Neural crest cell (in vitro differentiated cells): ENCODE data around the gene INSYN1. TPM values are rescaled to one million over a fixed set of nuclear protein-coding genes. Genes with fewer than 3 reads are reported as not detected.

Source experiments
- DNase-seq: peaks from one replicate; pipeline ENCODE4 v3.0.0; 2021; ENCODE audit warnings: low read depth, mixed read lengths, low spot score
- H3K27ac Mint-ChIP-seq: one replicate; pipeline ENCODE4 v1.8.0; 2021; ENCODE audit warnings: mild to moderate bottlenecking, mixed read lengths; ENCODE audit not compliant: unreplicated experiment
- H3K27me3 Mint-ChIP-seq: 2 replicates; pipeline ENCODE4 v1.8.0; 2021; ENCODE audit warnings: low read depth, mild to moderate bottlenecking, mixed read lengths
- H3K36me3 Mint-ChIP-seq: 2 replicates; pipeline ENCODE4 v1.8.0; 2021; ENCODE audit warnings: low read depth, mild to moderate bottlenecking, mixed read lengths
- H3K4me1 Mint-ChIP-seq: 2 replicates; pipeline ENCODE4 v1.8.0; 2021; ENCODE audit warnings: mixed read lengths
- H3K4me3 Mint-ChIP-seq: one replicate; pipeline ENCODE4 v1.8.0; 2021; ENCODE audit warnings: mild to moderate bottlenecking, mixed read lengths
- H3K9me3 Mint-ChIP-seq: 2 replicates; pipeline ENCODE4 v1.8.0; 2021; ENCODE audit warnings: mixed read lengths
- total RNA-seq: library from RNA; stranded (reverse); gene quantifications from 2 replicates; pipeline ENCODE4 v1.2.1, GENCODE V29; 2021
- TF ChIP-seq, protein P1 (sequence below): fragments of 200-600 bp; sonication (generic); conservative IDR thresholded peaks from 2 replicates; pipeline ENCODE4 v1.5.0; 2021; ENCODE audit warnings: antibody characterized with exemption, mild to moderate bottlenecking

INSYN1 gene
- total RNA-seq, 1 donor from 2014 or later: 9.5 TPM

DNA sequence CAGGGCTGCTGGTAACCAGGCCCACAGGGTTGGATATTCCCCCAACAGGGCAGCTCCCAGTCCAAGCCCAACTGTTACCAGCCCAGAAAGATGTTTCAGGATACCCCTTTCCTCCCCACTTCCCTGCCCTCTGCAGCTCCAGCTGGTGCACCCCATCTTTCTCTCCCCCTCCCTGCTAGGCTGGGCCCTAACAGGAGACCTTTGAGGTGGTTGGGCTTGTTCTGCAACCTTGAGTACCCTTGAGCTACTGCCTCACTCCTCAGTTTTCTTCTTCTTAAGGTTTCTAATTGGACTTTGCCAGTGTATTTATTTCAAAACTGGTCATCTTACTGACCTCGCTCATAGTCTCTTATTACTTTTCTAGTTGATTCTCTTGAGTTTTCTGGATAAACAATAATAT, 16.9 kb upstream of the INSYN1 start:
- Mint-ChIP-seq H3K27me3 (peaks cover 15% of the 10 kb centered on the region), H3K27ac (no peak overlapping the region), H3K4me3 (no peak overlapping the region), H3K4me1 (peaks cover 21% of the 10 kb centered on the region), H3K9me3 (peaks cover 9% of the 10 kb centered on the region), H3K36me3 (peaks cover 5% of the 10 kb centered on the region)
- no peak for DNase-seq
- TF ChIP-seq, protein P1, sequence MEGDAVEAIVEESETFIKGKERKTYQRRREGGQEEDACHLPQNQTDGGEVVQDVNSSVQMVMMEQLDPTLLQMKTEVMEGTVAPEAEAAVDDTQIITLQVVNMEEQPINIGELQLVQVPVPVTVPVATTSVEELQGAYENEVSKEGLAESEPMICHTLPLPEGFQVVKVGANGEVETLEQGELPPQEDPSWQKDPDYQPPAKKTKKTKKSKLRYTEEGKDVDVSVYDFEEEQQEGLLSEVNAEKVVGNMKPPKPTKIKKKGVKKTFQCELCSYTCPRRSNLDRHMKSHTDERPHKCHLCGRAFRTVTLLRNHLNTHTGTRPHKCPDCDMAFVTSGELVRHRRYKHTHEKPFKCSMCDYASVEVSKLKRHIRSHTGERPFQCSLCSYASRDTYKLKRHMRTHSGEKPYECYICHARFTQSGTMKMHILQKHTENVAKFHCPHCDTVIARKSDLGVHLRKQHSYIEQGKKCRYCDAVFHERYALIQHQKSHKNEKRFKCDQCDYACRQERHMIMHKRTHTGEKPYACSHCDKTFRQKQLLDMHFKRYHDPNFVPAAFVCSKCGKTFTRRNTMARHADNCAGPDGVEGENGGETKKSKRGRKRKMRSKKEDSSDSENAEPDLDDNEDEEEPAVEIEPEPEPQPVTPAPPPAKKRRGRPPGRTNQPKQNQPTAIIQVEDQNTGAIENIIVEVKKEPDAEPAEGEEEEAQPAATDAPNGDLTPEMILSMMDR: no peak

DNA sequence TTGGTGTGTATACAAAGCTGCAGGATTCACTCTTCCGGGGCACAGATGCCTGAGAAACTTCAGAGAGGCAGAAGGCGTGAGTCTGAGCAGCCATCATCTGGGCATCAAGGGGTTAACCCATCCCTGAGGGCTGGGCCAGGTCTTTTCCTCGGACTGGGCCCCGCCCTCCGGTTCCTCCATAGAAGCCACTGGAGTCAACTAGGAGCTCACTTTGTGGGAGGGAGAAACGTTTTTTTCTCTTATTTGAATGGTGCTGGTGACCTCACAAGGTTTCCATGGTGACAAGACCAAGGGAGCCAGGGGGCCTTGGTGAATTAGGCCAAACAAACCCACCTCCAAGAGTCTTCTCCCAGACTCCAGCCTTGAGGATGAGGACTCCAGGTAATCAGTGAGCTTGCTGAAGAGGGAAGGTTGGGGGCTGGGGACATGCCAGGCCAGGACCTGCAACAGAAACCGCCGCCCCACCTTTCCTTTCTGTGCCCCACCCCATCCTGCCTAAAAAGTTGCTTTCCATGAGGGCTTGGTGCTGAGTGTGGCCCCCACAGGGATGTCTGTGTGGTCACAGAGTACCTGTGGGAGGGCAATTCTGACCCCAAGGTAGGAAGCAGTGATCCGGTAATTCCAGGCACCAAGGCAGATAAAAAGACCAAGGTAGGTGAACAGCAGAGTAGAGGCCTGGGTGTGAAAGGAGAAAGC, 14.8 kb upstream of the INSYN1 start:
- Mint-ChIP-seq H3K27me3 (peaks cover 15% of the 10 kb centered on the region), H3K36me3 (peaks cover 5% of the 10 kb centered on the region), H3K4me1 (peaks cover 20% of the 10 kb centered on the region), H3K27ac (no peak overlapping the region), H3K9me3 (peaks cover 9% of the 10 kb centered on the region), H3K4me3 (no peak overlapping the region)
- TF ChIP-seq, protein P1: no peak
- no peak for DNase-seq

DNA sequence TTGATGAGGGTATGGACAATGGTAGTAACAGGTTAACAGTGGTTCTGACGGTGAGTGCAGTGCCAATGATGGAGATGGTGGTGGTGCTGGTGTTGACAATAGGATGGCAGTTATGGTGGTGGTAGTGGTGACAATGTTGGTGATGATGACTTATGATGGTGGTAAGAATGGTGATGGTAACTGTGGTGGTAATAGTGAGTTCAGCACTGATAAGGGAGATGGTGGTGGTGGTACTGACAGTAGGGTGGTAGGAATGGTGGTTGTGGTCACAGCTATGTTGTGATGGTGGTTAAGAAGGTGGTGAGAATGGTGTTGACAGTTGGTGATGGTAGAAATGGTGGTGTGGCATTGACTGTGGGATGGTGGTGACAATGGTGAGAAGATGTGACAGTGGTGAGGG, 13.4 kb upstream of the INSYN1 start:
- peaks cover 5% of the 10 kb centered on the region for H3K36me3 Mint-ChIP-seq
- H3K9me3 Mint-ChIP-seq: peaks cover 9% of the 10 kb centered on the region
- TF ChIP-seq, protein P1: no peak
- peaks cover 20% of the 10 kb centered on the region for H3K4me1 Mint-ChIP-seq
- no peak overlapping the region for H3K4me3 Mint-ChIP-seq
- DNase-seq: no peak
- H3K27me3 Mint-ChIP-seq: peaks cover 15% of the 10 kb centered on the region
- H3K27ac Mint-ChIP-seq: no peak overlapping the region

DNA sequence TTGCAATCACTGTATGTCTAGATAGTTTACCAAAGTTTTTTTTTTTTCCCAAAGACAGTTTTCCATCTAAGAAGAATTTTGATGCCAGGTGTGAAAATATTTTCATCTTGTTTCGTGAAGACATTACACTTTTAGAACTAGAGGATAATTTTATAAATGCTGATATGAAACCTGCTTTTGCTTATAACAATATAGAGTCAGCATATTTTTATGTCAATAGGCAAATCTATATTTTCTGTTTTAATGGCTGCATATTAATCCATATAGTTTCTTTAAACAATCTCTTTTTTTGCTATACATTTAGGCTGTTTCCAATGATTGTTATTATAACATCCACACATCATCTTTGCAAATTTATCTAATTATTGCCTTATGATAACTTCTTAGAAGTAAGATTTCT, 12.6 kb upstream of the INSYN1 start:
- TF ChIP-seq, protein P1: no peak
- peaks cover 5% of the 10 kb centered on the region for H3K36me3 Mint-ChIP-seq
- peaks cover 9% of the 10 kb centered on the region for H3K9me3 Mint-ChIP-seq
- H3K27me3 Mint-ChIP-seq: peaks cover 11% of the 10 kb centered on the region
- no peak for DNase-seq
- H3K4me3 Mint-ChIP-seq: no peak overlapping the region
- peaks cover 20% of the 10 kb centered on the region for H3K4me1 Mint-ChIP-seq
- H3K27ac Mint-ChIP-seq: no peak overlapping the region

DNA sequence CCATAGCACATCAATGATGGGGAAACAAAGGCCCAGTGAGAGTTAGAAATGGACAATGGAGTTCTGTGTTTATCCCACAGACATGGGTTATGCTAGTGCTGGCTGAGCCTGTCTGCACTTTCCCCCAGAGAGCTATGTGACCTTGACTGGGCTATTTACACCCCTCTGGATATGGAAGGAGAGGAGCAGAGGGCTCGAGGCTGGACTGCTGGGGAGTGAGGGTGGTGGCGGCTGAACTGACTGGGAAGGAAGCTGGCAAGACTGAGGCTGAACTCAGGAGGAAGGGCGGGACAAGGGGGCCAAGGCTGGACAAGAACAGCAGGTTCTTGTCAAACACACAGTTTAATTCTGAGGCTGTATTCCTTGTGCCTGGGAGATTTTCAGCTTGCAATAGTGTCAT, 10.8 kb upstream of the INSYN1 start:
- H3K27me3 Mint-ChIP-seq: peaks cover 11% of the 10 kb centered on the region
- peaks cover 5% of the 10 kb centered on the region for H3K36me3 Mint-ChIP-seq
- no peak overlapping the region for H3K27ac Mint-ChIP-seq
- TF ChIP-seq, protein P1: no peak
- DNase-seq: no peak
- H3K9me3 Mint-ChIP-seq: peaks cover 9% of the 10 kb centered on the region
- no peak overlapping the region for H3K4me3 Mint-ChIP-seq
- H3K4me1 Mint-ChIP-seq: peaks cover 20% of the 10 kb centered on the region
